Thoracic aorta (tissue), 2 donors: Measurements from ENCODE around the gene TAS2R39. TPM values are rescaled to one million over a fixed set of nuclear protein-coding genes. Genes with fewer than 3 reads are reported as not detected.

Experiments
- ATAC-seq: fragments of 150-250 bp; one replicate; pipeline ENCODE4 v1.8.0; 2017; ENCODE audit warnings: low read depth; ENCODE audit not compliant: insufficient number of reproducible peaks, low FRiP score
- DNase-seq: peaks from one replicate; pipeline ENCODE4 v3.0.0-alpha.2; 2020; ENCODE audit warnings: low spot score
- H3K27ac ChIP-seq, 2 donors: fragments of 200-600 bp; sonication (generic); 1 replicate in 1 of 2; 2 replicates in 1 of 2; pipeline ENCODE4 v1.5.1; 2016; ENCODE audit warnings: mild to moderate bottlenecking in 2 of 2, moderate library complexity in 2 of 2
- H3K27me3 ChIP-seq: fragments of 200-600 bp; sonication (generic); replicated peaks from 2 replicates; pipeline ENCODE4 v1.6.0; 2016; ENCODE audit warnings: mild to moderate bottlenecking; ENCODE audit not compliant: insufficient read depth
- H3K36me3 ChIP-seq: fragments of 200-600 bp; sonication (generic); one replicate; pipeline ENCODE4 v1.5.1; 2016
- H3K4me1 ChIP-seq, 2 donors: fragments of 200-600 bp; sonication (generic); 1 replicate in 1 of 2; 2 replicates in 1 of 2; pipeline versions ENCODE4 v1.5.1 to v1.6.0; 2016; ENCODE audit warnings: low read depth in 2 of 2, mild to moderate bottlenecking in 1 of 2; ENCODE audit not compliant: control insufficient read depth in 1 of 2
- H3K4me3 ChIP-seq: fragments of 200-600 bp; sonication (generic); 2 replicates; pipeline ENCODE4 v1.5.1; 2016; ENCODE audit warnings: mild to moderate bottlenecking
- H3K9me3 ChIP-seq: fragments of 200-600 bp; sonication (generic); 2 replicates; pipeline ENCODE4 v1.5.1; 2016
- CTCF ChIP-seq: fragments of 200-600 bp; sonication (generic); IDR thresholded peaks from one replicate; pipeline ENCODE4 v1.5.1; 2019; ENCODE audit warnings: antibody characterized with exemption
- total RNA-seq, 2 donors: library from RNA; depleted of rRNA; stranded (reverse); fragments of >200 nt; gene quantifications; one replicate each; pipeline versions ENCODE4 v1.1.0 to v1.2.3, GENCODE V29; 2016

Gene TAS2R39
- total RNA-seq, 2 donors from 2014 or later, result not detected

GRCh38 chr7:143216151-143216550 is 32.9 kb downstream of the TAS2R39 start:
- no peak overlapping the region for H3K27ac ChIP-seq
- H3K4me3 ChIP-seq, result no peak overlapping the region
- no peak for TF ChIP-seq CTCF
- no peak for ATAC-seq
- H3K27me3 ChIP-seq, result no peaks in the 10 kb centered on the region
- H3K36me3 ChIP-seq, result no peaks in the 10 kb centered on the region
- no peaks in the 10 kb centered on the region for H3K9me3 ChIP-seq
- DNase-seq, result no peak
- no peaks in the 10 kb centered on the region for H3K4me1 ChIP-seq

- Histone ChIP-seq H3K9me3 (no peaks in the 10 kb centered on the region), H3K4me1 (no peaks in the 10 kb centered on the region), H3K27me3 (no peaks in the 10 kb centered on the region), H3K36me3 (no peaks in the 10 kb centered on the region), H3K27ac (no peak overlapping the region), H3K4me3 (no peak overlapping the region)
- ATAC-seq, result no peak
- TF ChIP-seq CTCF, result no peak
- no peak for DNase-seq
Measured at GRCh38 chr7:143216686-143217085, 33.5 kb downstream of the TAS2R39 start.

DNA sequence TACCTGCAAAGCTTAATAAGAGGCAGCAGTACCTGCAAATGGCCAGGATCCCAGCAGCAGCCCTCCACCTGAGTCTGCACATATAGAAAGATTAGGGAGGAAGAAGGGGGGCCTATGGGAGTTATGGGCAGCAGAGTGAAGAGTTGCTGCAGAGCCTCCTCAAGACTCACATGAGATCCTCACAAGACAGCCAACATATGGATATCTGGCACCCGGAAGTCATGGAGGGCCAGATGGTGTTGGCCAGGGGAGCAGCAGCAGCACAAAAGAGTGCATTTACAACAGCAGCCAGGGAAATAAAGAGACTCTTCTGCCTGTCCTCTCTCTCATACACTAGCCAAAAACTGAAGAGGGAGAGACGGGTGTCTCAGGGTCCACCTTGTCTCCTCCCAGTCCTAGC is 34.6 kb downstream of the TAS2R39 start:
- Histone ChIP-seq H3K27ac (no peak overlapping the region), H3K27me3 (no peaks in the 10 kb centered on the region), H3K9me3 (no peaks in the 10 kb centered on the region), H3K4me1 (no peaks in the 10 kb centered on the region), H3K4me3 (no peak overlapping the region), H3K36me3 (no peaks in the 10 kb centered on the region)
- DNase-seq (no peak), ATAC-seq (no peak)
- no peak for TF ChIP-seq CTCF

DNA sequence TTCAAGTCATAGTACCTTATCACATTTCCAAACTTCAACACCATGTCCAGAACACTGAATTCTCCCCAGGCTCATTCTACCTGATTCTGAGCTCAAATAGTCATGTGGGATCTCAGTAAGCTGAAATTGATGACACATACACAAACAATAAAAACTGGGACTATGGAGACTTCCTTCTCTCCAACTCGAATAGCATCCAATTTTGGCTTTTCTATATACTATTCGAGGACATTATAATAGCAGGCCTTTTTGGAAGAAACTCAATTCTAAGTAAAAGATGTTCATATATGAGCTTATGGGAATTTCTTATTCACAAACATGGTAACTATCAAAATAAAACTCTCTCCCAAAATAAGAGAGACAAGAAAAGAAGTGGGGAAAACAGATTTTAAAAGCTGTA is 38.1 kb downstream of the TAS2R39 start:
- Histone ChIP-seq H3K9me3 (no peaks in the 10 kb centered on the region), H3K36me3 (no peaks in the 10 kb centered on the region), H3K4me3 (no peak overlapping the region), H3K27me3 (no peaks in the 10 kb centered on the region), H3K4me1 (no peaks in the 10 kb centered on the region), H3K27ac (no peak overlapping the region)
- DNase-seq, result no peak
- no peak for TF ChIP-seq CTCF
- ATAC-seq, result no peak

GRCh38 chr7:143221737-143222136 is 38.5 kb downstream of the TAS2R39 start, which contains the start of gene TAS2R40:
TSS of gene TAS2R40 (plus strand) at chr7:143222037. CDS start at chr7:143222079, 42 bp downstream.
- Histone ChIP-seq H3K4me3 (no peak within 1 kb of the TSS), H3K27me3 (no peaks in the 10 kb centered on the region), H3K36me3 (no peaks in the 10 kb centered on the region), H3K9me3 (no peaks in the 10 kb centered on the region), H3K4me1 (no peaks in the 10 kb centered on the region), H3K27ac (no peak within 1 kb of the TSS)
- no peak for ATAC-seq
- no peak for TF ChIP-seq CTCF
- no peak for DNase-seq
